DMS153 treated with DMSO at 0.1 percent for 48 hours (cell line): ENCODE data around the gene GNAS-AS1.

ENCODE experiments used
- DNase-seq: peaks from one replicate; lab custom pipeline; 2025; ENCODE audit not compliant: unreplicated experiment; lab: John Stamatoyannopoulos, UW

Gene GNAS-AS1

DNA sequence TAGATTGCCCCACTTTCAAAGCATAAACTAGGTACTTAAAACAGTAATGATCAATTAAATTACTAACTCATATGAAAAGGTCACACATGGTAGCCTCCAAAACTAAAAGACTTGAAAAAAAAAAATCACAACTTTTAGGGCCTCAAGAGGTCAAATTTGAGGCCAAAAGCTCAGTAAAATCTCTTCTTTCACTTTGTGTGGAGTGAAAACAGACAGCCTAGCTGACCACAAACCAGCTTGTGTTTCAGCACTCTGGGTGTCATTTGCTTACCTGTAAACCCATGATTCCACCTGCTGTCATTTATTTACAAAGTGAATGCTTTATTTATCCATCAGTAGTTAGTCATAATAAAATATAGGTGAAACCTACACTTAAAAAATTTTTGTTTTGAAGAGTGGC is 35.8 kb upstream of the GNAS-AS1 start:
- no peak for DNase-seq

DNA sequence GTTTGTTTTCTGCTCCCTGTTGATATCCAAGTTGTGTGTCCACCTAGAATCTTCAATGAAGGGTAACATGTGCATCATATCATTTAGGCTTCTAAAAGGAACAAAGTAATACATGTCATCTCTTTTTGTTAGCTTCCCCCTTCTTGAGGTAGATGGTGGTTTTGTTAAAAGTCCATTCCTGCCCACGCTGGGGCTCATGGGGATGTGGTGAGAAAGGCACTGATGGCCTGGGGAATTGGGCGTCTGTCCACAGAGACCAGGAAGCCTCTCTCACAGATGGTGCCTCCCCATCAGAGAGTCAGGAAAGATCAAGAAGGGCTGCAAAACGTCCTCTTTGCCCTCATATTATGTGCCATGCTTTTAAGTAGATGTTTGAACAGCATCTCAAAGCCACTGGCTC is 34.3 kb upstream of the GNAS-AS1 start:
- DNase-seq, result no peak

DNA sequence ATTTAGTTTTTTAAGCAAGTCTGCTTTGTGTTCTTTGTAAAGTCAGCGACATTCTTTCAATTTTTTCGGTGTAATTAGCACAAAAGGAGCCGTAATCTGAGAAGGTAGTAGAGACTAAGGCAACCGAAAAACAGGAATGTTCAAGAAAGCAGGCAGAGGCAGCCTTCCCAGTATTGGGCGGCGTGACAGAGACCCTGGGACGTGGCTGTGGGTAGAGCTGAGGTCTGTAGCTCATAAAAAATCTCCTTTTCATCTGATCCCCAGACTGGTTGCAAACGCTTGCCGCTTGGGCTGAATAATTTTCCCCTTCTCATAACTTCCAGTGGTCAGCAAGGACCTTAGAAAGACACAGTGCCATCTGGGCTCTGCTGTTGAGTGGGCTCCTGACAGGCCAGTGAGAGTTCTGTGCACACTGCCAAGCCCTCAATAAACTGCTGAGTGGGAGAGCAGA is 32.6 kb upstream of the GNAS-AS1 start:
- no peak for DNase-seq

DNA sequence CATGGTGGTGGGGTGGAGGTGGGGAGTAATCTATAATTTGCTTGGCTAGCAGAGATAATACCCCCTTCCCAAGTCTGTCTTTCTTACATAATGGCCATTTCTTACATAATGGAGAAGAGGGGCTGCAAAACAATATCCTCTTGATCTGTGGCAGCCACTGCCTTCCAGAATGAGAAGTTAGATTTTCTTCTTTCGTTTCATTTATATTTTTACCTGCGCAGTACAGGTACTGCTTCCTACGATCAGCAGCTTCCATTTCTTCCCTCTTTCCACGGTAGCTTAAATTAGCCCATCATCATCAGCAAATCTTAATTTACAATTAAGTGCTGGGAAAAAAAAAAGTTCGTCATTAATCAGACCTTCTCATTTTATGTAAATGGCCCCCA is 32.0 kb upstream of the GNAS-AS1 start:
- no peak for DNase-seq

DNA sequence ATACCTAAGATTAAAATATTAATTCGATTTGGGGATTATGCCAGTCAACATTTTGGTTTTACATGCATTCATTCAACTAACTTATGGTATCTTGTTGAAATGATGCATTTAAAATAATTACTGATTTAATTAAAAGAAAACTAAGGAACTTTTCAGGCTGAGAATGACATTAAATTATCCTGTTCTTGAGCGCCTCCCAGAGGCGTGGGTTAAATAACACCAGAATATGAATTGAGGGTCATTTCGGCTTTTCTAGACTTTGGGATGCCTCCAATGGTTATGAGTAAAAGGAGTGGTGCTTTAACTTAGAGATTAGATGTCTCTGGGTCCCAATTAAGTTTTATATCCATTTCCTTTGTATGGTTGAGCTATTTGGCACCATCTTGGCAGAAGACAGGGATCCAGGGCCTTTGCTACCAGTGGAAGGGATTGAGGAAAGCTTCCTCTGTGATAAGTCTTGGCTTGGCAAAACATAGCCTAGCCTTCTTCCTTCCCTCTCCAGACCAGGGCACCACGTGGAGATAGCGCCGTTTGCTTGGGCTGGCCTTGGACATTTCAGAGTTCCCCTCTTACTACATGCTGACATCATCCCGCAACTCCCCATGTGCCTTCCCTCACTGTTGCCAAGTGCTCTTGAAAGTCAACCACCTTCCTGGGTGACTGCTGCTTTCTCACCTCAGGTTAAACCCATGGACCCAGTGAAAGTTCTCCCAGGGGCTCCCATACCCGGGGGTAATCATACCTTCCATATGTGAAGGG is 30.5 kb upstream of the GNAS-AS1 start:
- DNase-seq, result no peak

DNA sequence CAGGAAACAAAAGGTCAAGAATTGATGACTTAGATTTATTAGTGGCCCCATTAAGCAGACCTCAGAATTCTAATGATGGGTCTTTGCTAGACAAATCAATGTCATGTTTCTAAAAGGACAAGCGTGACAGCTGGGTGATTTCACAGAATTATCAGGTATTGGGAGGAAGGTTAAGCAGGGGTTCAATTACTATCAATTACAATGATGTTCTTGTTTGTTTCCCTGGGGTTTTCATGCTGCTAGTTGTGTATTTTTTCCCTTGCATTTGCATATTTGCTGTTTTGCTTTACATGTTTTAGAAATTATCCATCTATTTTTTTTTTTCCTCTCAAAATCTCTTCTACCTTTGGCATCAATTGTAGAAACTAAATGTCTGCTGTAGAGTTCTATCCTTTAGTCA is 29.7 kb upstream of the GNAS-AS1 start:
- no peak for DNase-seq

DNA sequence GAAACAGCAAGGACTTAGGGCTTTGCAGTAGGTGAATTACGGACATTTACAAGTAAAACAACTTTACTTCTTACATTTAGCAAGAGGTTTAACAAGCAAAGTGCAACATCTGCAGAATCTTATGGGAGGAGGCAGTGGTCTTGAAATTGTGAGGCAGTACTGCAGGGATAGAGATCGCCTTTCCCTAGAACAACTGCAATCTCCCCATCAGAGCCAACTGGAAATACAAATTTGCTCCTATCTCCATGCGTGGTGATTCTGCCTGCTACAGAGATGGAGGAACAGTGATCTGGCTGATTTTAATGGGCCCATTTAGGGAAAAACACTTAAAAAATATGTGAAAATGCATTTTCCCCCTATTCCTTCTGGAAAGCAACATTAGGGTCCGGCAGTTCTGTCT is 27.7 kb upstream of the GNAS-AS1 start:
- no peak for DNase-seq

DNA sequence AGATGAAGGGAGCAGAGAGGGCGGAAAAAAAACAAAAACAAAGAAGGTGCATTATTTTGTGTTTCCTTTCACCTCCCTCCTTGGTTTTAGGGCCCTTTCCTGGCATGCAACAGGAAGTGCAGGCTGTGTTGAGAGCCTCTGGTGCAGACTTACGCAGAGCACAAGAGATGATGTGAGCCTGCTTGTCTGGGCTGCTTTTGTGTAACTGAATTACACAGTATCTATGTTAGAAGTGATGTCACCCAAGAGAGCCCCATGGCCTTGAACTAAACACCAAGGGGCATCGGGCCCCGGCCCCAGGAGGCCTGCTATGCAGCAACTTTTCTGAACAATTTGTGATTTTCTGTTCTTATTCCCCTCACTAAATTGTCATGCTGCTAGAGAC is 27.3 kb upstream of the GNAS-AS1 start:
- no peak for DNase-seq

DNA sequence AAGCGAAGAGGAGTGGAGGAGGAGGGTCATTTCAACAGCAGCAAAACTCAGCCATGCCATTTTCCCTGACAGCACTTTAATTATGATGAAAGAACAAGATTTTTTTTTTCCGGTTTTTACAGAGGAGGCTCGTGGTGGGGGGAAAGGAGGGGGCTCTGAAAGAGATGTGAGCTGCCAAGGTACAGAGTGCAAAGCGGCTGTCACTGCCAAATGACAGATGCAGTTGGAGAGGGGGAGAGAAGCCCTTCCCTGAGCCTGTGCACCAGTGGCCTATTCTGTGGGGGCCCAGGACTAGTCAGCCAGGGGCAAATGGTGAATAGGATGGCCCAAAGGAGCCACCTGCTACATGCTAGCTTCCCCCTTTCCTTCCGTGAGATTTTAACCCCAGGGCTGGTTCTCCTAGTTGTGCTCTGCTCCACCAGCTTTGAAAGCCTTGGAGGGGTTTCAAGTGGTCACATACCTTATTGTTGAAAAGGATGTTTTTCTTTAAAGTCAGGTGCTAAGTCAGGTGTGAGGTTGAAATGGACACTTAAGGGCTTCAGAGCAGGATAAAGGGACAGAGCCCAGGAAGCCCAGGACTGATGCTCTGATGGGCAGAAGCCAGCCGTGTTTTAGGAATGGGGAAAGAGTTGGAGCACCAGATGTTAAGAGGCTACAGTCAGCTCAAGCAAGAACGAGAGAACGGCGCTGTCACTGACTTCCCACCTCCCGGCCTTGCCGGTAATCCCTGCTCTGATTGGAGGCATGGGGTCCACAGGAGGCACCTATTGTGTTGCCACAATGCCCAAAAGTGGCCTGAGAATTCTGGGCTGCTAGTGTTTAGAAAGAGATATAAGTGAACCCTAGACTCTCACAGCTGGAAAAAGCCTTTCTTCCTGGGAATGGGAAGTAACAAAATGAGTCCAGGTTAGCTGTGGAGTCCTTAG is 26.6 kb upstream of the GNAS-AS1 start:
- DNase-seq, result no peak

DNA sequence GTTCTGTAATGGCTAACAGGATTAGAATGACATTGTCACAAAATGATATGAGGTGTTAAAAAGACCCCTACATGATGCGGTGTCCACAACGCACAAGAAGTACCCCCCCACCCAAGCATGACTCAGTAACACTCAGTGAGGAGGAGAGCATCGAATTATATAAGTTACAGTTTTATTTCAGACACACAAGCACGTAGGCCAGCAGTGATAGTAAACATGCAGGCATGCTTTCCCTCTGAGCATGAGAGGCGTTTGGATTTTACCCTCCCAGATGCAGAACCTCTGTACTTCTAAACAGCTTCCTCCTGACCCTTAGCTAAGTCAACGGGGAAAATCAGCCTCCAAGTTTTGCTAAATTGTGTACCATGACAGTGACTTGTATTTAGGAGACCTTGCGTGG is 25.7 kb upstream of the GNAS-AS1 start:
- DNase-seq, result no peak

DNA sequence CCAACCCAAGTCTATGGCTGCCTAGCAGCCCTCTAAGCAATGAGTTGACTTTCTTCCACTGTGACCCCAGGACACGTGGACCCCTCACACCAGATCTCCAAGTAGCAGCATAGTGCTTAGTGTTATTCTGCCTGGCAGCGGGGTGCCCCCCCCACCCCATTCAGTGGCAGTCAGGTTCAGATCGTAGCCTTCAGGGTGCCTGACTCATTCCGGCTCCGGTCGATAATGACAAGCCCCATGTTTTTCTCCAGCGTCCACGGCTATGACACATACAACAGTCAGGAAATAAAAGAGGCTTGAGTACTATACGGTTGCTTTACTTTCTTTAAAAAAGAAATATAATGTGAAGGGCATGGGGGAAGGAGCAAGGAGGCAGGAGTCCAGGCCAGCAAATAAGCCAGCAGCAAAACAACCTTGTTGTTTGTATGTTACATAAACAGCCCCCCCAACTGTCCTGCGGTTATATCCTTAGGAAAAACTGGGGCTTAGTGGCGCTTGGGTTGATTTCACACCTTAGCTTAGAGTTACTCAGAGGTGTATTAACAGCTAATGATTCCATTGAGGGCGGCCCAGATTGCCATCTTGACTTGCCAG is 24.9 kb upstream of the GNAS-AS1 start:
- no peak for DNase-seq

DNA sequence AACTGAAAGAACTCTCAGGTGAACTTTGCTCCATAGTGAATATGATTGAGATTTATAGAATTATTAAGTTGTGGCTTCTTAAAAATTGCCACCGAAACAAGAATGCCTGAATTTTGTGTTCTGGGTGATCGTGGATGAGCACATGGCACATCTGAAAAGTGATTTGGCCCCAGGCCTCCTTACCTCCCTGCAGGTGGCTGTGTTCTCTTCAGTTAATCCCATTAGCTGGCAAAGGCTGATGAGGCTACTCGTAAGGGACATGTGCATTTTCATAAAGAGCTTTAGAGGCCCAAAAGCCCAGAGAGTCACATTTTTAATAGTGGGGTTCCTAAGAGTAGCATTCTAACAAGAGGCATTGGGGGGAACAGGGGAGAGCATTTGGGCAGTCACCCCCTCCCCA is 24.4 kb upstream of the GNAS-AS1 start:
- DNase-seq, result no peak

DNA sequence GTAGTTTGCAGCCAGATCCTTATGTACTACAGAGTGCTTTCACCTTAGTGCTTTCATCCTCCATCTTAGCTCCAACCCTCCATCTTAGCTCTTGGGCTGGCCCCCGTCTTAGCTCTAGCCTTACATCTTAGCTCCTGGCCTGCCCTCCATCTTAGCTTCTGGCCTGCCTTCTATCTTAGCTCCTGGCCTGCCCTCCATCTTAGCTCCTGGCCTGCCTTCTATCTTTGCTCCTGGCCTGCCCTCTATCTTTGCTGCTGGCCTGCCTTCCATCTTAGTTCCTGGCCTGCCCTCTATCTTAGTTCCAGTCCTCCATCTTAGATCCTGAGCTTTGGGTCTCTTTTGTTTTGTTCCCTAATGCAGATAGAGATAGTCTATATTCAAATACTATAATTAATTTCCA is 23.8 kb upstream of the GNAS-AS1 start:
- no peak for DNase-seq

DNA sequence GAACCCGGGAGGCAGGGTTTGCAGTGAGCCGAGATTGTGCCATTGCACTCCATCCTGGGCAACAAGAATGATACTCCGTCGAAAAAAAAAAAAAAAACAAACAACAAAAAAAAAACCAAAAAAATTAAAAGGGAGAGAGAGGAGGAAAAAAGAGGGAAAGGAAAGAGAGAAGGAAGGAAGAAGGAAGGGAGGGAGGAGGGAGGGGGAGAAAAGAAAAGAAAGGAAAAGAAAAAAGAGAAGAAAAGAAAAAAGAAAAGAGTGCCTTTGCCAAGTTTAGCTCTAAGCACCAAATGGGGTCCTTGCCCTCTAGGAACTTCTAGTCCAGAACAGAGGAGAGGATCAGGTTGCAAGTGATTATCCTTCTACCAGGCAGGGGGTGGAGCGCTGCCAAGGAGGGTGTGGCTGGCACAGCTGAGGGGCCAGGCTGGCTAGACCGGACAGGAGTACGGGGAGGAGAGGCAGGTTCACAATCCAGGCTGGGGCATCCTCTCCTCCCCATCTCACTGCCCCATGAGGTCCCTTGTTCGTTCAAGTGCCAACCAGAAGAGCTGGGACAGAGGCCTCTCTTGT is 20.9 kb upstream of the GNAS-AS1 start:
- no peak for DNase-seq

DNA sequence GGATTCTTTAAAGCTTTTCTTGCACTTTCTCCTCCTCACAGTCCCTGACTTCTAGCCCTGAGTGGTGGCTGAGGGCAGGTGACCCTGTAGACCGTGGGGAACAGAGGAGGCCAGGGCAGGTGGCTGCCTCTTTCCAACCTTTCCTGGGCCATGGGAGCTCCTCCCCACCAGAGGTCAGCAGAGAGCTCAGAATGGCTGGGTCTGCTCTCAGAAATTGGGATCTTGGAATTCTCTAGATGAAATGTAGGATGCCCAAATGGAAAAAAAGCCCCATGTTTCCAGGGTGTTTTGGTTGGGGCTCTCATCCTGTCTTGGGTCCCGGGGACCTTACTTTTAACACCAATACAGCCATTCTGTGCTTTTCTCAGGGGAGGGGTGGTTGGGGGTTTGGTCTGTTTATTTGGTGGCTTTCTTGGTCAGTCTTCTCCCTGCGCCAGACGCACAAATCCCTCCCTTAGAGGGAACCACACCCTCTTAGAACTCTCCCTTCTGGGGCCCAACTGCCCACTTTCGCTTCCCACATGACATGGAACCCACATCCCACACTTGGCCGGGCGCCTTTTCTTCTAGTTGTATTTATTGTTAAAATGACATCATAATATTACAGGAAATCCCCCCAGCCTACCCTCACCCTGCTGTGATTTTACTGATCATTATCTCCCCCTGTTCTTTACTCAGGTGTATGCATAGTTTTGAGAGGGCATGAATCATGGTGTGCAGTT is 19.8 kb upstream of the GNAS-AS1 start:
- DNase-seq, result peak; percentile 34

DNA sequence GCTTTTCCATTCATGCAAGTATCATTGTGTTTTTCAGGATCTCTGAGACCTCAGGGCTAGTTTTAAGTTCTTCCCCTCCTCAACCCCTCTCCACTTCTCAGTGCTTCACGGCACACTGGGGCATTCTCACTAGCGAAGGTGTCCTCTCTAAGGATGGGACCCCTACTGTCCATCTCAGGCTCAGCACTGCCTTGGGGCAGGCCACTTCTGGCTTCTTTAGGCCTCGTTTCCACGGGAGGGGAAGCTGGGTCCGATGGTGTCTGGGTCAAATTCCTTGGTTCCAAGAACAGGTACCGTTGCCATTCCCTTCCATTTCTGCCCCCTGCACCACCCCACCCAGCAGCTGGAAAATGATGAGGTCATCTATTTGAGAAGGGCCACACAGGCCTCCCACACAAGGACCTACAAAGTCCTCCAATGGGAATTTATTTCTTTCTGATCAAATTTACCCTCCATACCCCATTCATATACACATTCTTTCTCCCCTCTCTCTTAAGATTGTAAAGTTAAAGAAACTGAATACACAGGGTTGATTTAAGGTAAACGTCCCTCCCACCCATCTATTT is 19.0 kb upstream of the GNAS-AS1 start:
- no peak for DNase-seq

DNA sequence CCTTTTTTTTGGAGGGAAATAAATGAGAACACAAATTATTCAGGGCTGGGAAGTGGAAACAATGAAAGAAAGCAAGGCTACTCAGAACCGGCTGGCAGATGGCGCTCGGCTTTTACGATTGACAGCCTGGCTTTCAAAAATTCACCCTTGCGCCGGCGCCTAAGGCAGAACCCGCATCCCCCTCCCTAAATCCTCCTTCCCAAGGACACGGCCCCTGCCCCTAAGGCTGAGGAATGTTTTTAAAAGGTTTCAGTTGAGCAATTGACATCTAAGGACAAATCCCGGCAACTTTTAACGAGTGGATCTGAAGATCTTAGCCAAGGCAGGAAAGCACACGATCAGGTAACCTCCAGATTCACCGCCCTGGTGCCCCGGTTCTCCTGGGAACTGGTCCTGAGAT is 18.1 kb upstream of the GNAS-AS1 start:
- DNase-seq, result no peak

DNA sequence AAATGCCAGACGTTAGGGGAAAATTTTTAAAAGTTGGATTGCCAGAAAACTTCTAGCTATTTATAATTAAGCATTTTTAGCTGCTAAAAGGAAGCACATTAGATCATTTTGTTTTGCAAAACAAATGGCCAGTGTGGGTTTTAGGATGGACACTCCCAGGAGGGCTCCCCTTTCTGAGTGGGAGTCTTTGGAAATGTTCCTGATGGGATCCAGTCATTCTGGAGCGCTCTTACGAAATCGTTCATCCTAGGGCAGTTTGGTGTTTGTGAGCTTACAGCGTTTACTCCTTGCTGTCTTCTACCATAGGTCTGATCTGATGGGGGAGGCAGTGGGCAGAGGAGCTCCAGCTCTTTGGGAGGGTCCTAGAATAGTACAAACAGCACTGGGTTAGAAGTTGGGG is 16.5 kb upstream of the GNAS-AS1 start:
- DNase-seq, result no peak

DNA sequence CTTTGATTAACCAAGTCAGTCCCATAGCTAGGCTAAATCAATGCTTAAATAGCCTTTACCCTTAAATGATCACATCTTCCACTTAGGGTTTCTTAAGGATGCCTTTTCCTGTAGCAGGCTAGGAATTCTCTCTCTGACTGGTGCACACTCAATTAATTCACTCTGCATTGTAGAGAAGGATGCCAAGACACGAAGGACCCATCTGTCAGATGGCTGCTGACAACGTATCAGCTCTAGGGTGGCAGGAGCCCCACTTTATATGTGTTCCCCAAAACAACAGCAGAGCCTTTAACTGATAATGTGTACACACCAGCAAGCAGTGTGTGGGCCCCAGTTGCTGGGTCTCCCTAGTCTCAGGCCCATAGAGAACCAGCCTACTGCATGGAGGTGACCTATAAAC is 15.1 kb upstream of the GNAS-AS1 start:
- DNase-seq, result no peak

DNA sequence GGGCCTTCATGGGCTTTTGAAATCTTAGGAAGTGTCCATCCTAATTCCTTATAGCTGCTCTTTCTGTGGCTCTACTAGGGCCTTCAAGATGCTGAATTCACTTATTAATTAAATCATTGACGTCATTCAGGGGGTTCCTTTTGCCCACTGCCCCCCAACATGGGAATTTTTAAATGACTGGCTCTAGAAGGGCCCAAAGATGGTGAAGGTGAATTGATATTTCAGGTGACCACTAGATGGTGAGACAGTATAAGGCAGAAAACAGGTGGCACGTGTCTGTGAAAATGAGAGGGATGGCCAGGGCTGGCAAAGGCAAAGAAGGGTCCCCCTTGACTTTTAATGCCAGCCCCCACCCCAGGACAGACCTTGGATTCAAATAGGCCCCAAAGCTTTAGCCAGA is 13.6 kb upstream of the GNAS-AS1 start:
- DNase-seq, result no peak
